HG03520 (cell line): ENCODE measurements around the gene ZNF316.
"Not testable (repeated sequence)": the region's sequence is repeated elsewhere in the genome, so short reads cannot be mapped to it uniquely, and the experiment has no call there.

Experiments used
- ATAC-seq: cut with Tn5 transposase; IDR thresholded peaks from one replicate; pipeline ENCODE4 v1.9.1; 2021; ENCODE audit warnings: mild to moderate bottlenecking, moderate library complexity; ENCODE audit not compliant: unreplicated experiment

The ZNF316 gene

DNA sequence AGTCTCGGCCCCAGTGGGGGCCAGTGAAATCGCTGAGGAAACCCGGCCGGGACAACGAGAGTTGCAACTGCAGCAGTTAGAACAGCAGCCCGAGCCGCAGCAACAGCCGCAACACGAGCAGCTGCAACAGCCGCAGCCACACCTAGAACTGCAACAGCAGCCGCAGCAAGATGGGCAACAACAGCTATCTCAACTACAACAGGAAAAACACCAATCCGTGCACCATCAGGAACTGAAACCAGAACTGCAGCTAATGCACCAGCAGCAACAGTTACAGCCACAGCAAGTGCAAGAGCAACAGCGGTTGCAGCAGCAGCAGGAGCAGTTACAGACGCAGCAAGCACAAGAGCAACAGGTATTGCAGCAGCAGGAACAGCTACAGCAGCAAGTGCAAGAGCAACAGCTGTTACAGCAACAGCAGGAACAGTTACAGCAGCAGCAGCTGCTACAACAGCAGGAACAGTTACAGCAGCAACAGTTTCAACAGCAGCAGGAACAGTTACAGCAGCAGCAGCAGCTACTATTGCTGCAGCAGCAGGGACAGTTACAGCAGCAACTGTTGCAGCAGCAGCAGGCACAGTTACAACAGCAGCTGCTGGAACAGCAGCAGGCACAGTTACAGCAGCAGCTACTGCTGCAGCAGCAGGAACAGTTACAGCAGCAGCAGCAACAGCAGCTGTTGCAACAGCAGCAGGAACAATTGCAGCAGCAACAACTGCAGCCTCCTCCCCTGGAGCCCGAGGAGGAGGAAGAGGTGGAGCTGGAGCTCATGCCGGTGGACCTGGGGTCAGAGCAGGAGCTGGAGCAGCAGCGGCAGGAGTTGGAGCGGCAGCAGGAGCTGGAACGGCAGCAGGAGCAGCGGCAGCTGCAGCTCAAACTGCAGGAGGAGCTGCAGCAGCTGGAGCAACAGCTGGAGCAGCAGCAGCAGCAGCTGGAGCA, 15.7 kb upstream of the ZNF316 start:
- ATAC-seq: no peak

DNA sequence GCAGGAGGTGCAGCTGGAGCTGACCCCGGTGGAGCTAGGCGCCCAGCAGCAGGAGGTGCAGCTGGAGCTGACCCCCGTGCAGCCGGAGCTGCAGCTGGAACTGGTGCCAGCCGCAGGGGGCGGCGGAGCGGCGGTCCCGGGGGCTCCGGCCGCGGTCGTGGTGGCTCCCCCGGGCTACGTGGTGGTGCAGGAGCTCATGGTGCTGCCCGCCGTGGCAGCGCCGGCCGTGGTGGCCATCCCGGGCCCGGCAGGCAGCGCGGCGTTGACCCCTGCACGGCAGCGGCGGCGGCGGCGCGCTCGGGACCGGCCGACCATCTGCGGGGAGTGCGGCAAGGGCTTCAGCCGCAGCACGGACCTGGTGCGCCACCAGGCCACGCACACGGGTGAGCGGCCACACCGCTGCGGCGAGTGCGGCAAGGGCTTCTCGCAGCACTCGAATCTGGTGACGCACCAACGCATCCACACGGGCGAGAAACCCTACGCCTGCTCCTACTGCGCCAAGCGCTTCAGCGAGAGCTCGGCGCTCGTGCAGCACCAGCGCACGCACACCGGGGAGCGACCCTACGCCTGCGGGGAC, 14.9 kb upstream of the ZNF316 start:
- no peak for ATAC-seq

DNA sequence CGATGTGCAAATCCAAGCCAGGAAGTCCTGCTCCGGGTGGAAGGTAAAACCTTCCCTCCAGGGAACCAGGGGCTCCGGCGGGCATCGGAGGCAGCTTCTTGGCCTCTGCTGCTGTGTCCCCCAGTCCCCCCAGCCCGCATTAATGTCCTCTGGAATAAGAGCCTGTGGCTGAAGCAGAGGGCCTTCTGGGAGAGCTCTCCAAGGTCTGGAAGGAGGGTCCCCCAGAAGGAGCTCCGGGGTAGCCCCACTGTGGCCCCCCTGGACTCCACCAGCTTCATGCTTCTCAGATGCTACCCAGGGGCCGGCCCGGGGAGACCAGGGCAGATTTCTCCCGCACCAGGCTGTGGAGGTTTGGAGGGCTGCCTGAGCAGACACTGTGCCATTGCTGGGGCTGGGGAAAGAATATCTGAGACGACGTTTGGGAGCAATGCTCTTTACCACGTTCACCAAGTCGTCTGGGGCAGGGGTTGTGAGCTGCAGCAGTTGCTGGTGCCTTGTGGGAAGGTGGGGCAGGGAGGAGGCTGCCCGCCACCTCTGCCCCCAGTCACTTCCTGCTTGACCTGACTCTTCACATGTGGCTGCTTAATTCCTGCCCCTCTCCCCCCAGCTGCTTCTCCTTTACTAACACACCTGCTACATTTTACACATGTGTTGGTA, 13.4 kb upstream of the ZNF316 start:
- no peak for ATAC-seq

DNA sequence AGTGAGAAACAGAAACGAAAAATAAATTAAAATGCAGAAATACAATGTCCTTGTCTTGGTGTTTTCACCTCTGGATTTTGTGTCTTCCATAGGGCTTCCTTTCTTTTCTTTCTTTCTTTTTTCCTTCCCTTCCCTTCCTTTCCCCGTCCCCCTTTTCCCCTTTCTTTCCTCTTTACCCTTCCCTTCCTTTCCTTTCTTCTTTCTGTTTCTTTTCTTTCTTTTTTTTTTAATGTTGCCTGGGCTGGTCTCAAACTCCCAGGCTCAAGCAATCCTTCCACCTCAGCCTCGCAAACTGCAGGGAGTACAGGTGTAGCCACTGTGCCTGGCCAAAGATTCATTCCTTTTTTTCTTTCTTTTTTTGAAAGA, 12.9 kb upstream of the ZNF316 start:
- no peak for ATAC-seq

DNA sequence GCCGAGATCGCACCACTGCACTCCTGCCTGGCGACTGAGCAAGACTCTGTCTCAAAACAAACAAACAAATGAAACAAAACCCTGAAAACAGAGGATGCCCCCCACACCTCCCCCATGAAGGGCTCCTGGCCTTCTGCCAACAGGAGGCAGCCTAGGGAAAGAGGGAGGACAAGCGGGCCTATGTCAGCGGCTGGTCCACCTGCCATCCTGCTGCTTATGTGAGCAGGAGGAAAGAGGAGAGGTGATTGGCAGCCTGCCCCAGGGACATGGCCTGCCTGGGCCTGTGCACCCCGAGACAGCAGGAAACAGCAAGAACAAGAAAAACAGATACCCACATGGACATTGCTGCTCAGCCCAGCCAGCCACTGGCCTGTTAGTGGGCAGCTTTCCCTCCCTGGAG, 9.1 kb upstream of the ZNF316 start:
- ATAC-seq: no peak

- no peak for ATAC-seq
Measured at GRCh38 chr7:6630007-6630849, 6.9 kb upstream of the ZNF316 start.

DNA sequence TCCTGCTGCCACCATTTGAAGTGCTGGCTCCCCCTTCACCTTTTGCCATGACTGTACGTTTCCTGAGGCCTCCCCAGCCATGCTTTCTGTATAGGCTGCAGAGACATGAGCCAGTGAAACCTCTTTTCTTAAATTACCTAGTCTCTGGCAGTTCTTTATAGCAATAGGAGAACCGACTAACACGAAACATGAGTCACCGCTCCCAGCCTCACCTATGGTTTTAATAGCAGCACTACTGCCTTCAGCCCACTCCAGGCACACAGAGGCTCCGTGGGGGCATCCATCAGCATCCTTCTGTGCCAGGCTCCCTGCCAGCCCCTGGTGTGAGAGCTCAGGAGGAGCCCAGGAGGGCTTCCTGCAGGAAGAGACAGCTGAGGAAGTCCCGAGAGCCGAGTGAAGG, 5.5 kb upstream of the ZNF316 start:
- no peak for ATAC-seq

GRCh38 chr7:6634021-6634420, 3.1 kb upstream of the ZNF316 start:
- no peak for ATAC-seq

DNA sequence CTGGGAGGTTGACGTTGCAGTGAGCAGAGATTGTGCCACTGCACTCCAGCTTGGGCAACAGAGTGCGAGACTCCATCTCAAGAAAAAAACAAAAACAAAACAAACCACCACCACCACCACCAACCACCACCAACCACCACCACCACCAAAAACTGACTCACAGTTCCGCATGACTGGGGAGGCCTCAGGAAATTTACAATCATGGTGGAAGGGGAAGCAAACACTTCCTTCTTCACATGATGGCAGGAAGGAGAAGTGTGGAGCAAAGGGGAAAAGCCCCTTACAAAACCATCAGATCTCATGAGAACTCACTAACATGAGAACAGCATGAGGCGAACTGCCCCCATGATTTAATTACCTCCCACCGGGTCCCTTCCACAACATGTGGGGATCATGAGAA, 2.1 kb upstream of the ZNF316 start:
- ATAC-seq: not testable (repeated sequence)

- peak; percentile 74 for ATAC-seq
Measured at GRCh38 chr7:6637544-6638229, 569 bp downstream of the ZNF316 start.

- no peak for ATAC-seq
Measured at GRCh38 chr7:6639032-6639431, 1.9 kb downstream of the ZNF316 start.

DNA sequence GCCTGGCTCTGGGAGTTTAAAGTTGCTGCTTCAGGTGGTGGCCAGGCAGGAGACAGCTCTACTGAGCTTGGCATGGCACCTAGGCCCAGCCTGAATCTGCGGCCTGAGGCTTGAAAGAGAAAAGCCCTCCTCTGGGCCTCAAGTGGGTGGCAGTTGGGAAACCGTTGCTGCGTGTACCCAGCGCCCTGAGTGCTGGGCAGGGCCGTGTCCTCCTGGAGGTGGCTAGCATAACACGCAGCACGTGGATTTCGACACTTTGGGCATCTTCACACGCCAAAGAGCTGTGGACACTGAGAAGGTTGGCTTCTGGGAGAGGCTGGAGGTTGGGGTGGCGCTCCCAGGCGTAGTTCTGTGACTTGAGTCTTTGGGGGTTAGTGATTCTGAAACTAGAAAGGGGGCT, 2.5 kb downstream of the ZNF316 start:
- ATAC-seq: no peak

- no peak for ATAC-seq
Measured at GRCh38 chr7:6640246-6640721, 3.2 kb downstream of the ZNF316 start.

DNA sequence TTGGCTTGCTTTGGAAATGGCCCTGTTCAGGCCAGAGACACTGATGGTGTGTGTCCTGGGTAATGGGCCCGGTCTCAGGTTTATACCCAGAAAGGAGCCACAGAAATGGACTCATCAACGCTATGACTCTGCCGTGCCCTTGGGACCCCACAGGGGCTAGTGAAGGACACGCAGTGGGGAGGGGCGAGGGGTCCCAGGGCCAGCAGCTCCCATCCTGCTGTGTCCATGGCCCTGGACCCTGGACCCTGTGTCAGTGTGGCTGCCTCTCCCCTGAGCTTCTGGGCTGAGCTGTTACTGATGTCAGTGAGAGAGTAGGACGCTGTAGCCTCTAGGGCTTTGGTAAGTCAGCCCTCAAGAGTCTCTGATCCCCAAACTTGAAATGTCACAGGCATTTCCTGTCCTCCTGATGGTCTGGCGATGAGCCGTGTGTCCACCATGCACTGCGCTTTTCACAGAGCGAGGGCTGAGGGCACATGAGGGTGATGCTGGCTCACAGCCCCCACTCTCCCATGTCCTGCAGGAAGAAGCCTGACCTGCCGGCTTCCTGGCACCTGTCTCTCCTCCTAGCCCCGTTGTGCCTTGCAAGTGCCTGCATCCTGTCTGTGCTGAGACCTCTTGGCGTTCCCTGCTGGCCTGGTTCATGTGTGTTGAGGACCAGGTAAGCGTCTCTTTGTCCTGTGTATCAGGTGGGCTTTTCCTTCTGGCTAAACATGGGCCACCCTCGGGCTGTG, 4.4 kb downstream of the ZNF316 start:
- ATAC-seq: no peak

DNA sequence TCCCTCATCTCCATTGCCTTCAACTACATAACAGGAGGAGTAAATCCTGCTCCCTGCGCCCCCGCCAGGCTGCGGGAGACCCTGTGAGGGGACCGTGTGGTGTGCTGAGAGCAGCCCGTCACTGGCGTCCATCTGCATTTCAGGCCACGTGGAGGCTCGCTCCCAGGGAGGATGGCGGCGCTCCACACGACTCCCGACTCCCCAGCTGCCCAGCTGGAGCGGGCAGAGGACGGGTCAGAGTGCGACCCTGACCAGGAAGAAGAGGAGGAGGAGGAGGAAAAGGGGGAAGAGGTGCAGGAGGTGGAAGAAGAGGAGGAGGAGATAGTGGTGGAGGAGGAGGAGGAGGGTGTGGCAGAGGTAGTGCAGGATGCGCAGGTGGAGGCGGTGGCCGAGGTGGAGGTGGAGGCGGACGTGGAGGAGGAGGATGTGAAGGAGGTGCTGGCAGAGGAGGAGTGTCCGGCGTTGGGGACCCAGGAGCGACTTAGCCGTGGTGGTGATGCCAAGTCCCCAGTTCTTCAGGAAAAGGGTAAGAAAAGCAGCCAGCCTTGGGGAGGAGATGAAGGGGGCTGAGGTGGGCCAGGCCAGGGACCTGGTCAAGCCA, 5.2 kb downstream of the ZNF316 start:
- no peak for ATAC-seq

DNA sequence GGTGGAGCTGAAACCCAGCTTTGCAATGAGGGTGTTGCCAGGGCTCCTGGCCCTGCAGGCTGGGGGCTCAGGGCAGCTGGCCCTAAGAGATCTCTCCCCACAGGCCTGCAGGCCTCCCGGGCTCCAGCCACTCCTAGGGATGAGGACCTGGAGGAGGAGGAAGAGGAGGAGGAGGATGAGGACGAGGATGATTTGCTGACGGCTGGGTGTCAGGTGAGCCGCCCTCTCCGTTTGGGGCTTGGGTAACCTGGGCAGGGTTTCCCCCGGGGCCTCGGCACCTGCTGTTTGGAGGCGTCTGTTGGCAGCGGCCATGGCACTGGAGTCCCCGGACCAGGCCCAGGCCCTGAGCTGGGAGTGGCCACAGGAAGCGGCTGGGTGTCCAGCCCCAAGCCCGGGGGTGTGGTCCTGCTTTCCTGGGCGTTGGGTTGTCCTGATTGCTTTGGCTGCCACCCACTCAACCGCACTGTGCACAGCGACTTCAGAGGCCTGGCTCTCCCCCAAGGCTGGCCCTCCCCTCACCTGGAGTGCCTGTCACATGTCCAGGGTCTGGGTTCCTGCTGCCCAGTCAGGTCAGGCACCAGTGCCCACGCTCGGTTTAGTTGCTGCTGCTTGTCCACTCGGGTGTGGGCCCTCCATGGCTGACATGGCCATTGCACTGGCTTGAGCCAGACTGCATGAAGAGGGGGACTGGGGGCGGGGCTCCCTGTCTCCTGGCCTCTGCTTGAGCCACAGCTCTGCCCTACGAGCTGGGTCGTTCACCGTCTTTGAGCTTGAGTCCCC, 5.9 kb downstream of the ZNF316 start:
- no peak for ATAC-seq

- no peak for ATAC-seq
Measured at GRCh38 chr7:6643915-6644625, 7.0 kb downstream of the ZNF316 start.

DNA sequence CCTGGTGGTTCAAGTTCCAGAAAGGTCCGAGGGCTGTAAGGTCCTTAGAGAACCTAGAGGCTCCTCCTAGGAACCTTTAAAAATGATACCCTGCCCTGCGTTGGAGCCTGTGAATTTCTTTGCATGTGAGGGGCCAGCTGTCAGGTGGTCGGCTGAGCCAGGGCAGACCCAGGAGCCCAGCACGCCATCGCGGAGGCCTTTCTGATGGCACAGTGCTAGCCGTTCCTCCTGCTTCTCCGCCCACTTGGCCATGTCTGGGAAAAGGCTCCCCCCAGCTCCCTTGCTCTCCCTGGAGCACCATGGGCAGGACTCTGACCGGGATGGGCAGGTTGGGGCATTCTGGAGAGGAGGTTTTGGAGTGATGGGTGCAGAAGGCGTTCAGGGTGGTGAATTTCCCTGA, 7.6 kb downstream of the ZNF316 start:
- no peak for ATAC-seq
